Measurements from ENCODE around the gene SNX33.
"Not testable (repeated sequence)": the region's sequence is repeated elsewhere in the genome, so short reads cannot be mapped to it uniquely, and the experiment has no call there.

Gene SNX33

DNA sequence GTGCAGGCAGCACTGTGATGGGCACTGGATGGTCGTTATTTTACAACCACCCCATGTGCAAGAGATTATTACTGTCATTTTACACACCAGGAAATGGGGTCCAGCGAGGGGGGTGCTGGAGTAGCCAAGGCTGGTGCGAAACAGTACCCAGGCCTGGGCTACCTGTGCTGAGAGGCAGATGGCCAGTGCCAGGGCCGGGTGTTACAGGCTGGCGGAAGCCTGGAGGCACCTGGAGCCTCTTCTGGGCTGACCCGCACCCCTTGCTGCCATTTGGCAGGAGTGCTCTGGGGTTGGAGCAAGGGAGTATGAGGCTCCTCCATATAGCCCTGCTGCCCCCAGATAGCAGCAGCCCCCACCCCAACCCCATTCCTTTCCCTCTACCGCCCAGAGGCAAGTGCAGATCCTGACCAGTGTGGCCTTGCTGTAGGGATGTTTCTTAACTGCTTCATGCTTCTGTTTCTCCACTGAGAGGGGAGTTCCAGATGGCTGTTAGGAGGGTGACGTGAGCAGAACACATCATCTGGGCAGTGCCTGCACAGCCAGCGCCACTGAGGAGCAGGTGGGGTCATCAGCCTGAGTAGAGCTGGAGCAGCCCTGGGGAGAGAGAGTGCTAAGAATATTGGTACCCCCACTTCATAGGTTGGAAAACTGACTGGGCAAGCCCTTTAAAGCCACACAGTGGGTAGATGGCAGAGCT lies 15.3 kb downstream of the SNX33 start:
- DNase-seq (ENCODE audit: low read depth, low spot score) = no peak

DNA sequence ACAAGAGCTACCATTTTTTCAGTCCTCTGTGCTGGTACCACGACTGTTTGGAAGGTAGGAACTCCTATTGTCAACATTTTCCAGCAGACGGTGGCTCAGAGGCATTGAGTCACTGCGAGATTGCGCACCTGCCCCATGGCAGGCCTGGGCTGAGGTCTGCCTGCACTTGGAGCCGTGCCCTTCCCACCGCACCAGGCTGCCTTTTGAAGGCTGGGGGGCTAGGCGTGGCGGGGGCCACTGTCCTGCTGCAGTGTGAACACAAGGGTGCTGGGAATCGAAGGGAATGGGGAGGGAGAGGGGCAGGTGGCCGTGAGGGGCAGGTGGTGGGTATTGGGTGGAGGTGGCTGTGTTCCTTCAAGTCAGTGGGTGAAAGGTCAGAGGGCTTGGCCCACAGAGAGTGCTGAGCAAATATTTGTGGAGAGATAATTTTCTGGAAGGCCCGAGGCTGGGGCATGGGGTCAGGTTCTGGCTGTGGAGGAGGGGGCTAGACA lies 16.3 kb downstream of the SNX33 start:
- DNase-seq (ENCODE audit: low read depth, low spot score) = no peak

- DNase-seq (ENCODE audit: low read depth, low spot score) = peak; percentile 97
Observed at GRCh38 chr15:75666823-75667501, 19.2 kb downstream of the SNX33 start.

DNA sequence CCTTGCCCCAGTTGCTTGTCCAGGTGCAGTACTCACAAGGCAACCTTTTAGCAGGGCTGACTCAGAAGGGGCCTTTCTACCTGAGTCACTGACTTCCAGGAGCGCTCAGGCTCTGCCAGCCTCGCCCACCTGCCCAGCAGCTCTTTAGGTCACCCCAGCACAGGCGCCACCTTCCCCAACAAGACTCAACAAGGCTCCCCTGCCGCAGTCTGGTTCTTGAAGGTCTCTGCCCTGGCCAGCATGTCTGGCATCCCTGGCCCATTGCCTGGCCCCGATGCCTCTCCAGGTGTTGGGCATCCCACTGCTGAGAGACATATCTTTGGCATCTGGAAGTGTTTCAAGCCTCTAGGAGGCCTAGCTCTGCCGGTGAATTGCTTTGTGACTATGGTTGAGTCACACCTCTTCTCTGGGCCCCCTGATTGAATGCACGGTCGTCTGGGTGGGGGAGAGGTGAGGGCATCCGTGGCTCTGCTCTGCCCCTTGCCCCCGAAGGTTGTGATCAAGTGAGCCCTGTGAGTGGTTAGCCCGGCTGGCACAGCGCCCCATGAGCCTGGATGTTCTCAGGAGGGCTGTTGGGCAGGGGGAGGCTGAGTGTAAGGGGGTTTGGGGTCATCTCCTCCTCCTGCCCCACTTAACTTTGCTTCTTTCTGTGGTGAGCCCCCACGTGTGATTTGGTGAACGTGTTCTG lies 21.6 kb downstream of the SNX33 start:
- peak; percentile 48 for DNase-seq (ENCODE audit: low read depth, low spot score)

DNA sequence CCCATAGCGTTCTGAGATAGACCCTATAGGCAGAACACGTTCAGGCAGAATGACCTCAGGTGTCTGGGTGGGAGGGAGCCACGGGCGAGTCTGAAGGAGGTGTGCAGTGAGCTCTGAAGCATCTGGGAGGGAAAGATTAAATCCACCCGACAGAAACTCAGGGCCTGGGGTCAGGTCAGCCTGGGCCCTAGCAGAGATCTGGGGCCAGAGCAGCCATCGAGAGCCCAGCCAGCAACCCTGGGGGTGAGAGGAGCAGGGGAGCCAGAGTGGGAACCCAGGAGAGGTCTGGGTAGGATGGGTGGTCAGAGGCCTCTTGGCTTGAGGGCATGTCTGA lies 22.1 kb downstream of the SNX33 start:
- no peak for DNase-seq (ENCODE audit: low read depth, low spot score)

- DNase-seq (ENCODE audit: low read depth, low spot score) = peak; percentile 44
Observed at GRCh38 chr15:75671730-75672602, 24.3 kb downstream of the SNX33 start.

- peak; percentile 87 for DNase-seq (ENCODE audit: low read depth, low spot score)
Observed at GRCh38 chr15:75672646-75673425, 25.1 kb downstream of the SNX33 start.

DNA sequence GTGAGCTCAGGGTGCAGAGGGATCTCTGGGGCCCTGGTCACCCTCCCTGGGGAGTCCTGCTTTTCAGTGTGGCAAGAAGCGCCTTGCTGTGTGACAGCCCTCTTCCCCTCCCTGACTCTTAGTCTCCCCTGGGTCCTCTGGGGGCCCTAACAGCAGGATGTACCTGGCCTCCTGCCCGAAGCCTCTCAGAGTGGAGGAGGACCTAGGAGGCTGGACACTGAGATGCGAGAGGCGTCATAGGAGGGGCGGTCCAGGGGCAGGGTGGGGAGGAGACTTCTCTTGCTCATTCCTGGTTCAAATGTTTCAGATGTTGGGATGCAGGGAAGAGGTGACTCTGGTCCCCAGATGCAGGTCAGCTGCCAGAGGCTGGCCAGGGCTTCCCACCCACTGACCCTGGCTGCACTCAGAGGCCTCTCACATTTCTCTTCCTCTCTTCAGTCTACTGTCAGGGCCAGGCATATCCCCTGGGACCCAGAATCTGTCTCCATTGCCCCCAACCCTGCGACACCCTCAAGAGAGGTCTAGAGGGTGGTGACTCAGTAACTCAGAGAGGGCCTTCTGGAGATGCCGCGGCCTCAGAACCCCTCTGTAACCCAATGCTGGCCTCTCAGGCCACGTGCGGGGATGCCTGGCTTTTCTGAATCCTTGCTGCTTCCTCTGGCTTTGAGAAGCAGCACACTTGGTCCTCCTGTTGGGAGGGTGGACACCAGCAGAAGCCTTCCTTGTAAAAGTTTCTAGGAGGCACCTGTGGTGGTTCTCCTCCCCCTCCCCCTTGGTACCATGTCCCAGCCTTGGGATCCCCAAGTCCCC lies 25.9 kb downstream of the SNX33 start:
- DNase-seq (ENCODE audit: low read depth, low spot score) = peak; percentile 58

DNA sequence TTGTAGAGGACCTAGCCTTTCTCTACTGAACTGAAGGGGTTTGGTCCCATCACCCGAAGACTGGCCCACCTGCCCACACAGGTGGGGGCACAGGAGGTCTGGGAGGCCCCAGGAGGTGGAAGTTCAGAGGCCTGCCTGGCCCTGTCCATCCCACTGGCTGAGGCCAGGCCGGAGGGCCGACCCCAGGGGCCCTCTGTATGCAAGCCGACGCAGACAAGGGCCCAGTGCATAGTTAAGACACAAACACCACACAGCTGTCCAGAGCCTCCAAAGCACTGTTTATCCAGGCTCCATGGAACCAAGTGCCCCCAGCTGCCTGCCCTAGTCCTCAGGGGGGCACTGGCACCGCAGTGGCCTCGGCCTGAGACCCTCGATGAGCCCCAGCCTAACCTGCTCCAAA lies 26.7 kb downstream of the SNX33 start:
- no peak for DNase-seq (ENCODE audit: low read depth, low spot score)

- DNase-seq (ENCODE audit: low read depth, low spot score) = no peak
Observed at GRCh38 chr15:75675579-75676404, 28.1 kb downstream of the SNX33 start.

DNA sequence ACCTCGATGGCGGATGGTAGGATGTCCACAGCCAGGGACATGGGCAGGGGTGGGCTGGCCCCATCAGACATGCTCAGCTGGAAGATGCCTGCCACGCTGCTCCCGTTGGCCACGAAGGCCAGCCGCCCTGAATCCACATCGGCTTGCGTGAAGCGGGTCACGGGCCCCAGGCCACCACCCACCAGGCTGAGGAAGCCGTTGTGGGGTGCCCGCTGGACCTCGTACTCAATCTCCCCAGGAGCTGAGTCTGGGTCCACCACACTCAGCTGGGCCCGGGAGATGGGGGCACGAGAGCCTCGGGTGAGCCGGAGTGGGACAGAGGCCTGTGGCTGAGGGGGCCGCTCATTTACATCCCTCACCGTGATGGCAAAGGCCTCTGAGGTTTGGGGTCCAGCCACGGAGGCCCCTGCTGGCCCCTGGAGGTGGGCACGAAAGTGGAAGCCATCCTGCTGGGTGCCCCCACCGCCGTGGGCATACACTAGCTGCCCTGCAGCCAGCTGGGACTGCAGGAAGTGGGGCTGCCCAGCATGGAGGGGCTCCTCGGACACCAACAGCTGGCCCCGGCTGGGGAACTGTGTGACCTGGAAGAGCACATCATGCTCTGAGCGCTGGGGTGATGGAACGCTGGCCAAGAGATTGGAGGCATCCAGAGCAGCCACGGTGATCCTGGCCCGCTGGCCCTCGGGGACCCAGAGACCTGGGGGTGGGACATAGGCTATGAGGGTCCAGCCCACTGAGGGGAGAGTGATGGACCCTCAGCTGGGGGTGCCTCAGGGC lies 29.2 kb downstream of the SNX33 start:
- DNase-seq (ENCODE audit: low read depth, low spot score) = no peak

GRCh38 chr15:75677465-75678323 lies 30.0 kb downstream of the SNX33 start:
- no peak for DNase-seq (ENCODE audit: low read depth, low spot score)

- DNase-seq (ENCODE audit: low read depth, low spot score) = not testable (repeated sequence)
Observed at GRCh38 chr15:75678324-75678690, 30.6 kb downstream of the SNX33 start.

DNA sequence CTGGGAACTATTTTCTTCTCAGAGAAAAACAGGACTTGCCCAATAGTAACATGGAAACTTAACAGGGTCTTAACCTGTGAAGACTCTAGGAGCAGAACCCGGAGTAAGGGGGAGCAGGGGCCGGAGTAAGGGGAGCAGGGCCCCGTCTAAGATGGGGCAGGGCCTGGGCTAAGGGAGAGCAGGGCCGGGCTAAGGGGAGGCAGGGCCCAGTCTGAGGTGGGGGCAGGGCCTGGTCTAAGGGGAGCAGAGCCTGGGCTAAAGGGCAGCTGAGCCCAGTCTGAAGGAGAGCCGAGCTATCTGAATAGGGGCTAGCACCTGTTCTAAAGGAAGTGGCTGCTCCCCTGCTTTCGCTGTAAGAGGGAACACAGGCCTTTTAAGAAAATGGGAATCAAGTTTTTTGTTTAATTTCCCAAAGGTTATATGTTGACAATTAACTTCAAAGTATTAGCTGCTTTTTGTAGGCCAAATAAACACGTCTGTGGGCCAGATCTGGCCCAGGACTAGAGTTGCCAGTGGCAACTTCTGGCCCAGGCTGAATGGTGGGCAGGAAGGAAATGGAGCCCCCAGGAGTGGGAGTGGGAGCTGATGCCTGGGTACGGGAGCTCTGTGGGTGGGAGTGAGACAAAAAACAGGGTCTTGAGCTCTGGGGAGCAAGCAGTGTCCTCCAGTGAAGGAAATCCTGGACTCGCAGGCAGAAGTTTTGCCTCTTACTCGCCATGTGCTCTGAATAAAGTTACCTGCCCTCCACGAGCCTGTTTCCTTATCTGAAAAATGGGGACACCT lies 32.5 kb downstream of the SNX33 start:
- DNase-seq (ENCODE audit: low read depth, low spot score) = no peak

- no peak for DNase-seq (ENCODE audit: low read depth, low spot score)
Observed at GRCh38 chr15:75682181-75683135, 34.7 kb downstream of the SNX33 start.

Data from astrocyte of the hippocampus (primary cell).